ENCODE results near the gene BMF.

The BMF gene

GRCh38 chr15:40044717-40045571, 63.7 kb downstream of the BMF start:
- no peak overlapping the region for H3K27ac ChIP-seq
- peak; percentile 98 for TF ChIP-seq CTCF (IDR thresholded peaks at IDR 0.05; ENCODE audit: low read depth, low read length, missing control alignments)
- in situ Hi-C loops (cut with HindIII; ENCODE audit: low pct_ligation_motif_present, low sequenced_read_pairs), result loop anchor here (5.0 to 10.0 kb wide), 3 partner anchors 37 to 170 kb away; partner anchors contain the start of gene BMF
- DNase-seq, result peak; percentile 82
- H3K27me3 ChIP-seq (replicated peaks), result no peaks in the 10 kb centered on the region
- H3K36me3 ChIP-seq (replicated peaks), result no peaks in the 10 kb centered on the region
- peak overlapping the region; percentile 18 for H3K4me3 ChIP-seq (ENCODE audit: low read depth, low read length)

- Histone ChIP-seq H3K36me3 (replicated peaks) (no peaks in the 10 kb centered on the region), H3K27me3 (replicated peaks) (no peaks in the 10 kb centered on the region), H3K27ac (no peak overlapping the region), H3K4me3 (ENCODE audit: low read depth, low read length) (no peak overlapping the region)
- in situ Hi-C loops (cut with HindIII; ENCODE audit: low pct_ligation_motif_present, low sequenced_read_pairs), result loop anchor here (10.0 kb wide), 2 partner anchors 61 to 171 kb away; partner anchors contain the start of gene BMF
- no peak for TF ChIP-seq CTCF (IDR thresholded peaks at IDR 0.05; ENCODE audit: low read depth, low read length, missing control alignments)
- DNase-seq, result no peak
These were observed 64.6 kb downstream of the BMF start for GRCh38 chr15:40043927-40044716.

- TF ChIP-seq CTCF (IDR thresholded peaks at IDR 0.05; ENCODE audit: low read depth, low read length, missing control alignments), result no peak
- in situ Hi-C loops (cut with HindIII; ENCODE audit: low pct_ligation_motif_present, low sequenced_read_pairs), result loop anchor here (10.0 kb wide), 2 partner anchors 62 to 172 kb away; partner anchors contain the start of gene BMF
- H3K36me3 ChIP-seq (replicated peaks), result no peaks in the 10 kb centered on the region
- no peak for DNase-seq
- no peak overlapping the region for H3K27ac ChIP-seq
- H3K4me3 ChIP-seq (ENCODE audit: low read depth, low read length), result no peak overlapping the region
- H3K27me3 ChIP-seq (replicated peaks), result no peaks in the 10 kb centered on the region
These were observed 65.8 kb downstream of the BMF start for GRCh38 chr15:40042791-40043320.

- in situ Hi-C loops (cut with HindIII; ENCODE audit: low pct_ligation_motif_present, low sequenced_read_pairs), result loop anchor here (10.0 kb wide), 2 partner anchors 64 to 174 kb away; partner anchors contain the start of gene BMF
- Histone ChIP-seq H3K4me3 (ENCODE audit: low read depth, low read length) (no peak overlapping the region), H3K27me3 (replicated peaks) (no peaks in the 10 kb centered on the region), H3K27ac (no peak overlapping the region), H3K36me3 (replicated peaks) (peaks cover 15% of the 10 kb centered on the region)
- no peak for TF ChIP-seq CTCF (IDR thresholded peaks at IDR 0.05; ENCODE audit: low read depth, low read length, missing control alignments)
- no peak for DNase-seq
These were observed 67.9 kb downstream of the BMF start for GRCh38 chr15:40040770-40041169.

- TF ChIP-seq CTCF (IDR thresholded peaks at IDR 0.05; ENCODE audit: low read depth, low read length, missing control alignments), result no peak
- in situ Hi-C loops (cut with HindIII; ENCODE audit: low pct_ligation_motif_present, low sequenced_read_pairs), result loop anchor here (10.0 kb wide), 2 partner anchors 65 to 175 kb away; partner anchors contain the start of gene BMF
- no peak for DNase-seq
- H3K27ac ChIP-seq, result no peak overlapping the region
- H3K4me3 ChIP-seq (ENCODE audit: low read depth, low read length), result no peak overlapping the region
- H3K27me3 ChIP-seq (replicated peaks), result no peaks in the 10 kb centered on the region
- H3K36me3 ChIP-seq (replicated peaks), result peaks cover 19% of the 10 kb centered on the region
These were observed 68.4 kb downstream of the BMF start for GRCh38 chr15:40040293-40040635.
